Omental fat pad (tissue), 4 donors: ENCODE measurements around the gene POU2F3. TPM values are rescaled to one million over a fixed set of nuclear protein-coding genes. Genes with fewer than 3 reads are reported as not detected.

Experiments used
- ATAC-seq: fragments of 150-250 bp; one replicate; pipeline ENCODE4 v1.9.1; 2016; ENCODE audit warnings: mild to moderate bottlenecking, moderate library complexity; ENCODE audit not compliant: low FRiP score
- DNase-seq: peaks from one replicate; pipeline ENCODE4 v3.0.0-alpha.2; 2019; ENCODE audit warnings: low spot score
- CTCF ChIP-seq, 3 donors: fragments of 450-650 bp; IDR thresholded peaks; one replicate each; pipeline ENCODE4 v1.5.1; 2016 to 2017; ENCODE audit warnings: antibody characterized with exemption in 3 of 3, mild to moderate bottlenecking in 3 of 3, moderate library complexity in 2 of 3
- total RNA-seq, 4 donors: library from RNA; depleted of rRNA; stranded (reverse); fragments of >200 nt; gene quantifications; one replicate each; pipeline ENCODE4 v1.1.0, GENCODE V29; 2016

Gene POU2F3
- total RNA-seq, 4 donors from 2014 or later, result 0.19 to 0.24 TPM; not detected in 2

- no peak for DNase-seq
- TF ChIP-seq CTCF (IDR thresholded peaks at IDR 0.05), result no peak
- no peak for ATAC-seq
Measured at GRCh38 chr11:120231963-120232362, 8.0 kb upstream of the POU2F3 start.

DNA sequence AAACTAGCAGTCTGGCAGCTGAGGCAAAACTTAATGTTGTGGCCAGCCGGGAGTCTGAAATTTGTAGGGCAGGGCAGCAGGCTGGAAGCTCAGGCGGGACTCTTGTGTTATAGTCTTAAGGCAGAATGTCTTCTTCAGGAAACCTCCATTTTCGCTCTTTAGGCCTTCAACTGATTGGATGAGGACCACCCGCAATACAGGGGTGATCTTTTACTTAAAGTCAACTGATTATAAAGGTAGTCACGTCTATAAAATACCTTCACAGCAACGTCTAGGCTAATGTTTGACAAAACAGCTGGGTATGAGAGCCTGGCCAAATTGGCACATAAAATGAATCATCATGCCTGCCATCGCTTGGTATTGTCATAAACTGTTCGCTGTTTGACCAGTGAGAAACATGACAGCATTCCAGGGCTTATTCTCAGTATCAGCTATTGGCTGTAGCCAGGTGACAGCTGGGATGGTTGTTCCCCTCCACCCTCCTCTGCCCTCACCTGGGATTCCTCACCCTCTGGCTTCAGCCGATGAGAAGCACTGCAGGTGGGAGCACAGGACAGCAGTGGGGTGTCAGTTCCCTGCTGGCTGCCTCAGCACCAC is 6.6 kb upstream of the POU2F3 start:
- ATAC-seq (no peak), DNase-seq (no peak)
- no peak for TF ChIP-seq CTCF (IDR thresholded peaks at IDR 0.05)

- DNase-seq (no peak), ATAC-seq (peak; percentile 69)
- peak in 2 of 3 donors; percentile 10 to 26 for TF ChIP-seq CTCF (IDR thresholded peaks at IDR 0.05)
Measured at GRCh38 chr11:120235024-120235628, 4.8 kb upstream of the POU2F3 start.

- ATAC-seq, result no peak
- no peak for DNase-seq
- no peak for TF ChIP-seq CTCF (IDR thresholded peaks at IDR 0.05)
Measured at GRCh38 chr11:120236169-120237107, 3.5 kb upstream of the POU2F3 start.

GRCh38 chr11:120238968-120239620 is 846 bp upstream of the POU2F3 start:
- no peak for TF ChIP-seq CTCF (IDR thresholded peaks at IDR 0.05)
- DNase-seq, result no peak
- no peak for ATAC-seq

GRCh38 chr11:120240866-120241265 is 926 bp downstream of the POU2F3 start:
- ATAC-seq (no peak), DNase-seq (no peak)
- no peak for TF ChIP-seq CTCF (IDR thresholded peaks at IDR 0.05)
